AG10803 (cell line): ENCODE measurements around the gene SLC25A31.

ENCODE experiments used
- DNase-seq: peaks from one replicate; pipeline ENCODE4 v3.0.0; 2010; ENCODE audit warnings: low read depth
- H3K4me3 ChIP-seq: 2 replicates; pipeline ENCODE4 v1.5.1; 2011; ENCODE audit warnings: mild to moderate bottlenecking, low read length, control low read depth
- TF ChIP-seq, protein P1 (sequence below): conservative IDR thresholded peaks from 2 replicates; pipeline ENCODE4 v1.5.1; 2011; ENCODE audit warnings: mild to moderate bottlenecking, low read length, control low read depth, inconsistent platforms

SLC25A31 gene

DNA sequence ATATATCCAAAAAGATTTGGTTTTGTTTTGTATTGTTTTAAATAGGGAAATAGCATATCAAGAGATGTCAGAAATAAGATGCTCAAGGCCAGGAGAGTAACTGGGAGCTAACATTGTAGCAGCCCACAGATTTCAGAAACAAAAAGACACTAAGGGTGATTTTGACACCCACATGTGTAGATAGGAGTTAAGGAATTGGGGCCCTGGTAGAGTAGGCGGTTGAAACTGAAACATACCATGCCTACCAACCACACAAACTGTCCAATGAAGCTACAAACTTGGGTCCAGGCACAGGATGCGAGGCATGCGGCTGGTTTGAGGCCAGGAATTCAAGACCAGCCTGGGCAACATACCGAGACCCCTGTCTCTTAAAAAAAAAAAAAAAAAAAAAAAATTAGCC is 45.6 kb downstream of the SLC25A31 start:
- TF ChIP-seq, protein P1, sequence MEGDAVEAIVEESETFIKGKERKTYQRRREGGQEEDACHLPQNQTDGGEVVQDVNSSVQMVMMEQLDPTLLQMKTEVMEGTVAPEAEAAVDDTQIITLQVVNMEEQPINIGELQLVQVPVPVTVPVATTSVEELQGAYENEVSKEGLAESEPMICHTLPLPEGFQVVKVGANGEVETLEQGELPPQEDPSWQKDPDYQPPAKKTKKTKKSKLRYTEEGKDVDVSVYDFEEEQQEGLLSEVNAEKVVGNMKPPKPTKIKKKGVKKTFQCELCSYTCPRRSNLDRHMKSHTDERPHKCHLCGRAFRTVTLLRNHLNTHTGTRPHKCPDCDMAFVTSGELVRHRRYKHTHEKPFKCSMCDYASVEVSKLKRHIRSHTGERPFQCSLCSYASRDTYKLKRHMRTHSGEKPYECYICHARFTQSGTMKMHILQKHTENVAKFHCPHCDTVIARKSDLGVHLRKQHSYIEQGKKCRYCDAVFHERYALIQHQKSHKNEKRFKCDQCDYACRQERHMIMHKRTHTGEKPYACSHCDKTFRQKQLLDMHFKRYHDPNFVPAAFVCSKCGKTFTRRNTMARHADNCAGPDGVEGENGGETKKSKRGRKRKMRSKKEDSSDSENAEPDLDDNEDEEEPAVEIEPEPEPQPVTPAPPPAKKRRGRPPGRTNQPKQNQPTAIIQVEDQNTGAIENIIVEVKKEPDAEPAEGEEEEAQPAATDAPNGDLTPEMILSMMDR, result no peak
- no peak for DNase-seq
- no peak overlapping the region for H3K4me3 ChIP-seq

DNA sequence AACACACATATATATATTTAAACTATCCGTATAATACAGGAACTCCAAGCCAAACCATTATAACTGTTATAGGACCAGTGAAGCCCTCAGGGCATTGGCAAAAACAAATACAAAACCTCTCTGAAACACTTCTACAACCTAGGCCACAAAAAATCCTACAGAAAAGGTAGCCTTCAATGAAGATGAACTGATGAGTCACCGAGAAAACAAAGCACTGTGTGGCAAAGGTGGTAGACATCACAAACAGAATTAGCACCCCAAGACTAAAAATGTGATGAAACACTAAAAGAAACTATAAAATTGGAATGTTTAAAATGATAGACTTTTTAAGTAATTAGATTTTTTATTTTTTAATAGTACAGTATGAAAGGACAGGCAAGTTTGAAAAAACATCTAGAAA is 46.4 kb downstream of the SLC25A31 start:
- no peak overlapping the region for H3K4me3 ChIP-seq
- no peak for DNase-seq
- TF ChIP-seq, protein P1, result no peak

DNA sequence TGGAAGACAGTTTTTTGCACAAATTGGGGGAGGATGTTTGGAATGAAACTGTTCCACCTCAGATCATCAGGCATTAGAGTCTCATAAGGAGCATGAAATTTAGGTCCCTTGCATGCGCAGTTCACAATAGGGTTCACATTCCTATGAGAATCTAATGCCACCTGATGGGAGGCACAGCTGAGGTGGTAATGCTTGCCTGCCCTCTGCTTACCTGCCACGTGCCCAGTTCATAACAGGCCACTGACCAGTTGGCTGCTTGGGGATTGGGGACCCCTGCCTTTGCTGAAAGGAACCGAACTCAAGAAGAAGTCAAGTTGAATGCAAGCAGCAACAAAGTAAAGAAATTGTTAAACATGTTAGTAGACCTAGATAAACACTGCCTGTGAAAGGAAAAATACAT is 47.3 kb downstream of the SLC25A31 start:
- no peak for DNase-seq
- TF ChIP-seq, protein P1, result no peak
- no peak overlapping the region for H3K4me3 ChIP-seq

DNA sequence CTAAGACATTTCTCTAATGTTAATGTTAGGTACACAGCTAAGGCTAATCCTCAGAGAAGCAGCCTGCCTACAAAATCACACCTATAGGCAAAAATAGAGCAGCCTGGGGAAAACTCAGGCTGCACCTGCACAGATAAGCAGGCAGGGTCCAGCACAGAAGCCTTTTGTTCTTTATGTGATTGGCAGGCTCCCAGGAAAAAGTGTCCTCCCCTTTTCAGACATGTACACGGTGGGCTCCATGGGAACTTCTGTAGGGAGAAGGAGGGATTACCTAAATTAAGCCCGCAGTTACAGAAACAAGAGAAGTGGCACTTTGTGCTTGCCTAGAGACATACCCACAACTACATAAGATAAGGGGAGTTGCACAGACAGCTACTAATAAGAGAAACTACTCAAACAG is 47.9 kb downstream of the SLC25A31 start:
- DNase-seq, result no peak
- TF ChIP-seq, protein P1, result no peak
- no peak overlapping the region for H3K4me3 ChIP-seq

DNA sequence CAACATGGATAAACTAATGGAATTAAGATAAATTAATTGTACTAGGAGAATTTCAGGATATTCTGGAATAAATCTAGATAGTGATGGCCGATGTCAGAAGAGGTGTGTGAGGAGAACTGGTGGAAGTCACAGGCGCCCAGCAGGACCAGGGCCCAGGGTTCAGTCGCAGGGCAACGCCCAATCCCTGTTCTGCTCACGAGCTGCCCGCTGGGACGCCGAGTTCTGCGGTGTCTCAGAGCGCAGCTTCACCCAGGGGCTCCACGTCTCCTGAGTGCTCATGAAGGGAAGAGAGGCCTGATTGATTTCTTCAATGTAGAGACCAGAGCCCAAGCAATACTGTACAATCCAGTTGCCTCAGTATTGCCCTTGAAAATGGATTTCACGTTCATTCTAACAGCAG is 50.4 kb downstream of the SLC25A31 start:
- no peak overlapping the region for H3K4me3 ChIP-seq
- TF ChIP-seq, protein P1, result no peak
- DNase-seq, result no peak

DNA sequence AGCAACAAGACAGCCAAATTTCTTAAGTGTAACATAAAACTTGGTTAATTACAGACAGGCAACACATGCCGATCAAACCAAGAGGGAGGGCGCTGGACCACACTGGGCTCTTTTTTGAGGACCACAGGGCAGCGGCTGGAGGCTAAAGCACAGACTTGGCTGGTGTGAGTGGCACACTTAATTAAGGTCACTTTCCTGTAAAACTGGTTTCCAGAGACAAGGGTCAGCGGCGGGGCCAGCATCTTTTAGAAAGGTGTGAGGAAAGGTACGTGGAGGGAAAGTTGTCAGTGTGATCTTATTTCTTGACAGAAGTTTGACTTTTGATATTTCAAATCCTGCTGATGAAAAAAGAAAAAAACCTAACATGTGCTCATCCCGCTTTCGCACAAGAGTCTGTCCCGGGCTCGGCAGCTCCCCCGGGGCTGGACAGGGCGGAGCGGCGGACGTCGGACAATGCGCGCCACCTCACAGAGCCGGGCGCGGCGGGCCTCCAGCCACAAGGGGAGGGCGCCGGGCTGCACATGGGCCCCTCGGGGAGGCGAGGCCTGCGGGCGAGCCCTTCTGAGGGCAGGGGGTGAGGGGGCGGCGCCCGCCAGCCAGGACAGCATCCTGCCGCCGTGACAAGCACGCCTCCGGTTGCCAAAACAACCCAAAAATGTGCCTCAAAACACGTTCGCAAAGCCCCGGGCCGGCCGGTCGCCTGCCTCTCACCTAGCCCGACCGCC is 51.3 kb downstream of the SLC25A31 start:
- H3K4me3 ChIP-seq, result peak overlapping the region; percentile 74
- peak; percentile 46 for DNase-seq
- TF ChIP-seq, protein P1, result no peak

- DNase-seq, result peak; percentile 76
- TF ChIP-seq, protein P1, result no peak
Observed at GRCh38 chr4:127782025-127782274, 51.8 kb downstream of the SLC25A31 start.

More at GRCh38 chr4:127782025-127782274, 51.8 kb downstream of the SLC25A31 start:
- H3K4me3 ChIP-seq, result peak overlapping the region; percentile 74
